Measurements from ENCODE around the gene DOK5.

DOK5 gene

DNA sequence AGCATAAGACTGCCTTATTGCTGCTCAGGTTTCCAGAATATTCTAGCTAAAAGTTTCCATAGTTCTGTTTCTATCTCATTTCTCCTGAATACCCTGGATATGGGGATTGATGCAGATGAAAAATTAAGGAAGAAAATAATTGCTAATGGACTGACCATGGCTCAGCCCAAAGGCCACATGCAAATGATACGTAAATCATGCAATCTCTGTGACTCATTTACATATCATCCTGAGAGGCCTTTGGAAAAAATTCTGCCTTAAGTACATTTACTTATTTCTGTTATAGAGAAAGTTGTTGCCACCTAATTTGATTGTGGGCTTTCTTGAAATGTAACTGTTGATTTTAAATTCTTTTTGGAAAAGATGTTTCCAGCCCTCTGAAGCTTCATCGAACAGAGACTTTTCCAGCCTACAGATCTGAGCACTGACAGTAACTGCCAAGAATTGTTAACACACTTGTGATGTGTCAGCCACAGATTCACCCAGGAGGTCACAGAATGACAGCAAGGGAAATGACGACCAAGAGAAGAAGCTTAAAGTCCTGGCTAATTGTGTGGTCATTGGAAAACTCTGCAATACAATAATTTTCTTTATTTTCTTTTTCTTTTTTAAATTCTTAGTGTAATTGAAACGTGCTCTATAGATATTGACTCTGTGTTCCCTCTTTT, 174.8 kb downstream of the DOK5 start:
- no peak for FAIRE-seq
- TF ChIP-seq, protein P1, sequence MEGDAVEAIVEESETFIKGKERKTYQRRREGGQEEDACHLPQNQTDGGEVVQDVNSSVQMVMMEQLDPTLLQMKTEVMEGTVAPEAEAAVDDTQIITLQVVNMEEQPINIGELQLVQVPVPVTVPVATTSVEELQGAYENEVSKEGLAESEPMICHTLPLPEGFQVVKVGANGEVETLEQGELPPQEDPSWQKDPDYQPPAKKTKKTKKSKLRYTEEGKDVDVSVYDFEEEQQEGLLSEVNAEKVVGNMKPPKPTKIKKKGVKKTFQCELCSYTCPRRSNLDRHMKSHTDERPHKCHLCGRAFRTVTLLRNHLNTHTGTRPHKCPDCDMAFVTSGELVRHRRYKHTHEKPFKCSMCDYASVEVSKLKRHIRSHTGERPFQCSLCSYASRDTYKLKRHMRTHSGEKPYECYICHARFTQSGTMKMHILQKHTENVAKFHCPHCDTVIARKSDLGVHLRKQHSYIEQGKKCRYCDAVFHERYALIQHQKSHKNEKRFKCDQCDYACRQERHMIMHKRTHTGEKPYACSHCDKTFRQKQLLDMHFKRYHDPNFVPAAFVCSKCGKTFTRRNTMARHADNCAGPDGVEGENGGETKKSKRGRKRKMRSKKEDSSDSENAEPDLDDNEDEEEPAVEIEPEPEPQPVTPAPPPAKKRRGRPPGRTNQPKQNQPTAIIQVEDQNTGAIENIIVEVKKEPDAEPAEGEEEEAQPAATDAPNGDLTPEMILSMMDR (IDR thresholded peaks at IDR 0.05; ENCODE audit: insufficient read depth, missing control alignments), result no peak
- DNase-seq (ENCODE audit: insufficient read length, low spot score), result no peak

DNA sequence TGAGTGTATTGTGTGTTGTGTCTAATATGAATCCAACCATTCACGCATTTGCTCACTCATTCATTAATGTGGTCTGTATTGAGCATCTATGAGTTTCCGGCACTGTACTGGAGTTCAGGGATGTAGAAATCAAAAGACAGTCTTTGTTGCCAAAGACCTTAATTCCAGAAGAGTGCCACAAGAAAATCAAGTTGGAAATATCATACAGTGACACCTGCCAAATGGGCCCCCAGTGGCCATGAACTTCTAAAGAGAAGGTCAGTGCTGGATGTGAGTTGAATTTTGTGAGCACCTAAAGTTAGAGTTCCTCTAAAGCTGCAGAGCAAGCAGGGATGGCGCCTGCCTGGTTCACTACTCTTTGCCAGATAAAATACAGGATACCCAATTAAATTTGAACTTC, 175.9 kb downstream of the DOK5 start:
- TF ChIP-seq, protein P1 (IDR thresholded peaks at IDR 0.05; ENCODE audit: insufficient read depth, missing control alignments), result no peak
- DNase-seq (ENCODE audit: insufficient read length, low spot score) (no peak), FAIRE-seq (no peak)

DNA sequence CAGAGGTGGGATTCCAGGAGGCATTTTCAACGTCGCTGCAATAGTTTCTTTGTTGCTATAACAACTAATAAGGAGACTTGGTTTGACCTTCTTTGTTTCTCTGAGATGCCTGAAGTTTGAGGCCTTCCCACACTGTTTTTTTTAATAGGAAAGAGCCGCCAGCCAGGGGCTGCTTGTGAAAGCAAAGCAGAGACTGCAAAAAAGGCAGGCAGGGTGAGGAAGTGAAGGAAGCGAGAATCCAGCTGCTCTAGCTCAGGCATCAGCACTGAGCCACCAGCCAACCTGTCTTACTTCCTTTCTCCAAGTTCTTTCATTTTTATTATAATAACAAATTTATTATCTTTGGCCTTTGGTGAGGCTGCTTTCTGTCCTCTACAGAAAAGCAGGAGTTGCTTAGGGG, 179.1 kb downstream of the DOK5 start:
- FAIRE-seq, result no peak

DNA sequence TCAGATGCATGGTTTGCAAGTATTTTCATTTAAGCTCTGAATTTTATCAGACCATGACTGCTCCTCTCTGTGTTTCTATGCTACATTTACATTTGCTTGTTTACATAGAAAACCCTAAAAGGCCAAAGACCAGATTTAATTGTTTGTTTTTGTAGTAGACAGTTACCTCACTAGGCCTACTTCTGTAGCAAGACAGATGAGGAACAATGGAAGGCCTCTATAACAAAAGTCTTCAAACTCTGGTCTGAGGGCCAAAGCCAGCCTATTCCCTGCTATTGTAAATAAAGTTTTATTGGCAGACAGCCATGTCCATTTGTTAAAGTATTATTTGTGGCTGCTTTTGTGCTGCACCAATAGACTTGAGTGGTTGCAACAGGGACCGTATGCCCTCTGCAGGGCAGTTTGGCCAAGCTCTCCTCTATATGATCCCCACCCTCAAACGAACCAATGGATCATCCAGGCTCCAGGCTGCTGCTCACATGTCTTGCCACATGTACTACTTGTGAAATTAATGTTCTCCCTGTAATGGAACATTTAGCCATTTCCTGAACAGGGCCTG, 182.0 kb downstream of the DOK5 start:
- FAIRE-seq, result no peak
- DNase-seq (ENCODE audit: insufficient read length, low spot score), result no peak
- TF ChIP-seq, protein P1 (IDR thresholded peaks at IDR 0.05; ENCODE audit: insufficient read depth, missing control alignments), result no peak

More for the DNA sequence above, 179.1 kb downstream of the DOK5 start:
- no peak for DNase-seq (ENCODE audit: insufficient read length, low spot score)
- TF ChIP-seq, protein P1 (IDR thresholded peaks at IDR 0.05; ENCODE audit: insufficient read depth, missing control alignments), result no peak

DNA sequence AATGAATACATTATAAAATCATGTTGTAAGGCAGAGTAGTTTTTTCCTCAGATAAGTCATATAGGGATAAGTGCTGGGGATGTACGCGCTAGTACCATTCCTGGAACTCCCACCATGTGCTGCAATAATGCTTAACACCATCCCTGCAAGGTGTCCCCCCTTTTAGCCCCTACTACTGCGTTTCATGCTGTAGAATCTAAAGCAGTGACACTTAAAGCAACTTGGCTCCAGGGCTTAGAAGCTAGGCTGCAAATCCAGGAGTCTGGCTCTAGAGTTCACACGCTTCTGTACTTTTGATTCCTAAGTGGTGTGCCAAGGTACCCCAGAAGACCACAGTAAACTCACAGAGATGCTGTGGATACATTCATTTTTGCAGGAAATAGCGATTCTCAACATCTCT, 183.1 kb downstream of the DOK5 start:
- TF ChIP-seq, protein P1 (IDR thresholded peaks at IDR 0.05; ENCODE audit: insufficient read depth, missing control alignments), result no peak
- FAIRE-seq, result no peak

DNA sequence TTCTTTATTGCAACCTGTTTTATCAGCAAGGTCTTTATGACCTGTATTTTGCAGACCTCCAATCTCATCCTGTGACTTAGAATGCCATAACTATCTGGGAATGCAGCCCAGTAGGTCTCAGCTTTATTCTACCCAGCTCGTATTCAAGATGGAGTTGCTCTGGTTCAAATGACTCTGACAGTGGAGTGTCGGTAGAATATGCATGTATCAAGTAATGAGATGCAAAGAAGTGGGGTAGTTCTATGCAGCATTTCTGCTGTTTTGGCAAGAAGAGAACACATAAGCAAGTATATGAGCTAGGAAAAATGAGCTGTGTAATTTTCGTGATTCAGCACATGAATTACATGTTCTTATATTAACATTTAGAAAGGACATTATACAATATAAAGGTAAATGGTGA, 185.9 kb downstream of the DOK5 start:
- FAIRE-seq (no peak), DNase-seq (ENCODE audit: insufficient read length, low spot score) (no peak)
- TF ChIP-seq, protein P1 (IDR thresholded peaks at IDR 0.05; ENCODE audit: insufficient read depth, missing control alignments), result no peak

More for the DNA sequence above, 183.1 kb downstream of the DOK5 start:
- DNase-seq (ENCODE audit: insufficient read length, low spot score), result no peak

DNA sequence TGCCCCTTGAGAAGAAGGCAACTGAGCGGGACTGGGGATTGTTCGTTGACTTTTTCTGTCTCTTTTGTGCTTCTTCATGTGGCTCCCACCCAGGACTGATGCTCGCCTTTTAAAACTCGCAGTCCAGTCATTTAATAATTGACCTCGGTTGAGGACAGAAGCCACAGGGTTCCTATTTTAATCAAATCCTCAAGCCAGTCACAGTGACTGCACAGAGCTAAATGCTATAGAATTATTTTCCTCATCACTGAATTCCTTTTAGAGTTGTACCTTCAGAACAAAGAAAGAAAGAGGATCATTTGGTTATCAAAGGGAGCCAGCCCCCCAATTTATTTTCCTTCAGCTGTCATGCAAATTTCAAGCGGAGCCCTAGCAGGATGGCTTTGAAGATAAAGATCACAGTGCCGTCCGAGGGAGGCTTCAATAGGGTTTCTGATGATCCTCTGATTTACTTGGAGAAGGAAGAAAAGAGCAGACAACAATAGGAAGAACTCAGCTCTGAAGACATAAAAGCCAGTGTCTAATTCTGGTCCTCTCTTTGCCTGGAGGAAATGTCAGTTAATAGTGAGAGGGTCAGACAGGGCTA, 186.6 kb downstream of the DOK5 start:
- DNase-seq (ENCODE audit: insufficient read length, low spot score) (no peak), FAIRE-seq (no peak)

More for the DNA sequence above, 186.6 kb downstream of the DOK5 start:
- TF ChIP-seq, protein P1 (IDR thresholded peaks at IDR 0.05; ENCODE audit: insufficient read depth, missing control alignments), result no peak
